NOMO-1 treated with dmso at 0.1 percent for 144 hours (cell line): Measurements from ENCODE around the gene ELAVL2.
"Not testable (repeated sequence)": the region's sequence is repeated elsewhere in the genome, so short reads cannot be mapped to it uniquely, and the experiment has no call there.

ENCODE experiments used
- DNase-seq: peaks from one replicate; lab custom pipeline; 2025; ENCODE audit not compliant: unreplicated experiment; lab: John Stamatoyannopoulos, UW

The ELAVL2 gene

DNA sequence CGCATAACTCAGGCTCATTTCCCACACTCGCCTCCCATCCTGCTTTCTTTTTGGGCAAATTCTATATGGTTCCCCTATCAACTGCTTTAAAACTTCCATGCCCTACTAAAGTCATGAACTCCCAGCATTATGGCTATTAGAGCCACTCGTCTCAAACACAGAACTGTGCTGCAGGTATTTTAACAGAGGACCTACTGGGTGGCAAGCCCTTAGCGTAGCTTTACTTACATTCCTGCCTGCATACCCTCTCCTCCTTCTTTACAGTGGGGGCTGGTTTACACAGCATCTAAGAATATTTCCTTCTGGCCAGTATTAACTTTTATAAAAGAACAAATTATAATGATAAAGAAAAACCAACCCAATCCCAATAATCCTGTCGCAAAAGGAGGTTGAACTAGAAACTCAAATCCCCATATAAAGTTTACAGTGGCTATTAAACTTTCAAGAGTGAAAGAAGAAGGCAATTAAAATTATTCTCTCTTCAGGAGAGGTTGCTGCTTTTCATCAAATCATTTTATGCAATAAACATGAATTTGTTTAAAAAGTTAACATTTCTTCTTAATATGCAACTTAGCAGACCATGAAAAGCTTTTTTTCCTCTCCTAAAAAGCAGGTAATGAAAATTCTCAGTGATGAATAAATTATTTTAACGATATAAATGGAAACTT lies 100.6 kb downstream of the ELAVL2 start:
- no peak for DNase-seq

DNA sequence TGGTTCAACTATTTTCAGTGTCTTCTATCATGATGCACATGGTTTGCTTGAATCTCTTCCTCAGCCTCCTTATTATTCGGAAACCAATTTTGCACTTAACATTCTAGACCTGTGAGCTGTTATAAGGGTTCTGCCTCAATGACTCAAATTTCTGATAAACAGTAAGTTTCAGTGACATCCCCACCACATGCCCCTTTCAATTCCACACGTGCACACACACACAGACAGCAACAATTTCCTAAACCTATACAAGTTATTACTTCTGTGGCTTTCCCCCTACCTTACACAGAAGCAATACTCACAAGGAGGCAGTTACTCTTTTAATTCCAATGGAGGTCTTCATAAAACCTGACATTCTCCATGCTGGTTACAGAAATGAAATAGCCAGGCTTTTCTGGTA lies 102.4 kb downstream of the ELAVL2 start:
- no peak for DNase-seq

DNA sequence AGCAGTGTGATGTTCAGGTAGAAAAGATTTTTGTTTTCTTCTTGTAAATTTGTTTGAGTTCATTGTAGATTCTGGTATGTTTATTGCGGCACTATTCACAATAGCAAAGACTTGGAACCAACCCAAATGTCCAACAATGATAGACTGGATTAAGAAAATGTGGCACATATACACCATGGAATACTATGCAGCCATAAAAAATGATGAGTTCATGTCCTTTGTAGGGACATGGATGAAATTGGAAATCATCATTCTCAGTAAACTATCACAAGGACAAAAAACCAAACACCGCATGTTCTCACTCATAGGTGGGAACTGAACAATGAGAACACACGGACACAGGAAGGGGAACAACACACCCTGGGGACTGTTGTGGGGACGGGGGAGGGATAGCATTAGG lies 103.0 kb downstream of the ELAVL2 start:
- DNase-seq, result not testable (repeated sequence)

DNA sequence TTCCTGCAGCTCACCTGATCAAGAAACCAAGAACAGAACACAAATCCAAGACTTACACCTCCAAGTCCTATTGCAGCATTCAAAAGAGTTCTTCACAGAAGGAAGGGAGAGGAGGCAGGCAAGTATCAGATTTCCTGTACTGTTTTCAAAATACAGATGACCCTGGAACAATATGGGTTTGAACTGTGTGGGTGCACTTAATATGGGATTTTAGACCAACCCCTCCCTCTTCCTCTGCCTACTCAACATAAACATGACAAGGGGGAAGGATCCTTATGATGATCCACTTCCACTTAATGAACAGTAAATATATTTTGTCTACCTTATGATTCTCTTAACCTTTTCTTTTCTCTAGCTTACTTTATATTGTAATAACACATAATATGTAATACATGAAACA lies 104.6 kb downstream of the ELAVL2 start:
- DNase-seq, result no peak

DNA sequence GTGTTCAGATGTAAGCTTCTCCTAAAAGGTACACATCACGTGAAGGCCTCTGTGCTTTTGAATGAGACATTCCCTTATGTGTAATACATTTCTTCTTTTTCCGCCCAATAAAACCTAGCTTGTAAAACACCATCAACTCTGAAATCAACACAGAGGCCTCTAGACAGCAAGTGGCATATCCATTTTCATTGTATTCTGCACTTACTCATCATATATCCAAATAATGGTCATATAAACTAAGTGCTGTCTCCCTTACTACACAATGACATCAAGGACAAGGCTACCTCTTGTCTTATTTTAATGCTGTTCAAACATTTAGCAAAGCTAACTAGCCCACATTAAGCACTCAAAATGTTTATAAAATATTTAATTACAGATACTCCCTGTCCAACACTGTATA lies 108.5 kb downstream of the ELAVL2 start:
- no peak for DNase-seq

DNA sequence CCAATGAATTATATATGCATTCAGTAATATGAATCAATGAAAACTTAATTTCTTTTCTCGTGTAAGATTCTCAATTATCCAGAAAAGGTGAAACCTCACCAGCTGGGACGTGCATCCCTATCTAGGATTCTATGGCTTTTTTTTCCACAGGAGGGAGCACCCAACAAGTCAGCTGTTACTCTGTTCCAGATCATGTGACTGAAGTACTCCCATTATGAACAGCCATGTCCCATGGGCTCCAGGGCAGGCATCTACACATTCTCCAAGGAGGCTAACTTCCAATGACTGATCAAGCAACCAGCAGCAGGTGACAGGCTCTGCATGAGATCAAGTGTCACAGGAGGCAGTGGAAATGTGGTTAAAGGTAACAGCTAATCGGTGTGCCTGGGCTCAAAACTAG lies 118.8 kb downstream of the ELAVL2 start:
- DNase-seq, result no peak

DNA sequence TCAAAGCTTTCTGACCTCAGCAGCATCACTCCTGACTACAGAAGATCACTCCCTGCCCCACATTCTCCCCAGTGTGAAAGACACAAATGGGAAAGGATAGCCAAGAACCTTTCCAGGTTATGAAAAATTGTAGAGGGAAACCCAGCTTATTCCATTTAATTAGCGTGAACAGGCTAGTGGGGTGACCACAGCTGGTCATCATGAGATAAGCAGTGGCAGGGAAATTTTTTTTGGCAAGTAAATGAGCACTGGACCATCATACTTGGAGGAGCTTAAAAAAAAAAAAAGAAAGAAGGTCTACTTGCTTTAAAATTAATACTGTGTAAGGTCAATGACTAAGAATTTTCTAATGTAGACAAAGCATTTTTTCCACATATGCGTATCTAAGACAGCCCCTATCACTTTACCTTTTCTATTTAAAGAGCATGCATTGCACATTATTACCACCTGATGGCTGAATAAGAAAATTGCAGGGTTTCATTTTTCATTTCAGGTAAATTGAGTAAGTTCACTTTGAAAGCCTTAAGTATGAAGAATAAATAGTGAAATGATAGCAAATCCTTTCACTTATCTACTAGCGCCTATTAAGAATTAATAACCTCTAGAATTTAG lies 123.6 kb downstream of the ELAVL2 start:
- no peak for DNase-seq

DNA sequence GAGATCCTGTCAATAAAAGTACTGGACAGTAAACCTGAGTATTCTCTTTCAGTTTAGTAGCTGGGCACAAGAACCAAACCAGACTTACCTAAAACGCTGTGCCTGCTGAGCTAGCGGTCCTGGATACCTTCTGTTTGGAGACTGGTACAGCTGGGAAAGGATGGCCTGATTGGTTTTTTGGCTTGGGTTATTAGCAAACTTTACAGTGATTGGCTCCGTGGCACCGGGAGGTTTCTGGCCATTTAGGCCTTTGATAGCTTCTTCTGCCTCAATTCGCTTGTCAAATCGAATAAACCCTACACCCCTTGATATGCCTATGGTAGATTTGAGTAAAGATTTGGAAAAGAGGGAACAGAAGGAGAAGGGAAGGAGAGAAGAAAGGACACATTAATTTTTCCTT lies 124.7 kb downstream of the ELAVL2 start:
- no peak for DNase-seq

DNA sequence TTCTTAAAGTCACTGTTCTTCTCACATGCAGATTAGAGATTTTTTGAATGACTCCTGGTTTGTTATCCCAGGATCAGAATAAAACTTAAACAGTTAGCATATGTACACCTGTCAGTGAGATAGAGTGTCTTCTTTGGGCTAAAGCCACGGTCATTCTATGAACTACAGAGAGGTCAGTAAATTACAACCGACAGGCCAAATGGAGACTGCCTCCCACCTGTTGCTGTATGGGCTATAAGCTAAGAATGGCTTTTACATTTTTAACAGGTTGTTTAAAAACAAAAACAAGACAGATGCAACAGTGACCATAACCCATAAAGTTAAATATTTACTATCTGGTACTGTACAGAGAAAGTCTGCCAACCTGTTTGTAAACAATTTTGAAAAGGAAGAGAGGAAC lies 125.7 kb downstream of the ELAVL2 start:
- DNase-seq, result no peak

DNA sequence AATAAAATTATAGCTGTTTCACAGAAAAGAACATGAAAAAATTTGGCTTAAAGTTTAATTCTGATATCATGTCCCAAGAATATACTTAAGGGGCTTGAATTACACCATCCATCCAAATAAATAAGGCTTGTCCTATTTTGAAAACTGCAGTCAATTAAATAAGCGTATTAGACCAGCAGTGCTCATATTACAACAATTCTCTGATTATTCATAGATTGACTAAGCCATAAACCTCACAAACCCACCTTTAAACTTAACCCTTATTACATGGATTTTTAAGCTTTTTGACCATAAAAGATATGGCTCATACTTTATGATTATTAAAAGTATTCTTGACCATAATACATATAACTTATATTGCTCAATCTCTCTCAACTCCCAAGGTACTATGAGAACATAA lies 127.9 kb downstream of the ELAVL2 start:
- no peak for DNase-seq

DNA sequence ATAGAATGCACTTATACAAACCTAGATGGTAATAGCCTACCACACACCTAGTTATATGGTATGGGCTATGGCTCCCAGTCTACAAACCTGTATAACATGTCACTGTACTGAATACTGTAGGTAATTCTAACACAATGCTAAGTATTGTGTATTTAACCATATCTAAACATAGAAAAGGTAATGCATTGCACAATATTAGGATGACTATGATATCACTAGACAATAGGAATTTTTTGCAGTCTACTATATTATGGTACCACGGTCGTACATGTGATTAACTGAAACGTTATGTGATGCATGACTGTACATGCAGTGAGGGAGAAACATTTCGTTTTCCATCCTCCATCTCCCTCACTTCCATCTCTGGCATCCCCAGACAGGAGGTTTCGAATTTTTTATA lies 130.5 kb downstream of the ELAVL2 start:
- DNase-seq, result no peak

DNA sequence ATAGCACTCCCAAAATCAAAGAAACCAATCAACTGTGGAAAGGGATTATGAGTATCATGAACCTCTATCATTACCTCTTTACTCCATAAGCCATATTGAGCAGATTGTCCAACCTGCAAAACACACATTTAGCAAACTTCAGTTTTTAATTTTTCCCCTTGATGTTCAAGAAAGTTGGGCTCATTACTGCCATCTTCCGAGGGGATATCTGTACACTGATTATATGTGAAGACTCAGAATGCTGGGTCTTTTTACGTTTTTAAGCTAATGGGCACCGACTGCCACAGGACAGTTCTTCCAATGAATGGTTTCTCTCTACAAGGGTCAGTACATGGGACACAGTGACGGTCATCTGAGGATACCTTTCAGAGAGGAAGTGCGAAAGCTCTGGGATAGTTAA lies 132.7 kb downstream of the ELAVL2 start:
- DNase-seq, result no peak

DNA sequence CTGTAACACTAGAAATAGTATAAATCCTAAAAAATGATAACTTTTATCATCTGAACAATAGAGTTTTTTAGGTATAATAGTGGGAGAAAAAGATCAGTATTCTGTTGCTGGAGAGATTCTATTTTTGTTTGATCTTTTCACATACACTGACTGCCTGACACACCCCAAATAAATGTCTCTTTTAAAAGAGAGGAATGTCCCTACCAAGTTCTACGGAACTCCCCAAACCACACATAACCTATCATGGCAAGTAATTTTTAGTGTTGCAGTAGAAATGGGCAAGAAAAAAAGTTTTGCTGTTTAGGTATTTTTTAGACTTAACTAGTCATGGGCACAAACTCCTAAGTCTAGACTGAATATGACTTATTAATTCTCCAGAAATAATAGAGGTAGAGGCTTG lies 139.1 kb downstream of the ELAVL2 start:
- no peak for DNase-seq

DNA sequence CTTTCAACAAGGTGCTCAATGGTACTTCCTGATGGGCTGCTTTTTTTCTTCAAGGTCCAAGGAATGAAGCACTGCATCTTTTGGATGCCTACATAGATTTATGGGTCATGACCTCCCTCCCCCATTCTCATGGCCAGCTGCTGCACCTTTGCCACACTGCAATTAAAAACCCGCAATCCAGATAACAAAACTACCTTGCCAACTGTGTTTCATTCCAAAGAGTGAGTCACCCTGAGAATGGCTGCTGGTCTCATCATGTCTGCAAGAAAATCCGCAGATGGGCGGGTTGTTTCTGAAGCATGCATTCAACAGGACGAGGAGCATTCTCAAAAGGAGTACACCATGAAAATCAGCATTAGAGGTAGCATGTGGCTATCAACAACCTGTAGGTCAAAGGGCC lies 139.8 kb downstream of the ELAVL2 start:
- DNase-seq, result no peak

DNA sequence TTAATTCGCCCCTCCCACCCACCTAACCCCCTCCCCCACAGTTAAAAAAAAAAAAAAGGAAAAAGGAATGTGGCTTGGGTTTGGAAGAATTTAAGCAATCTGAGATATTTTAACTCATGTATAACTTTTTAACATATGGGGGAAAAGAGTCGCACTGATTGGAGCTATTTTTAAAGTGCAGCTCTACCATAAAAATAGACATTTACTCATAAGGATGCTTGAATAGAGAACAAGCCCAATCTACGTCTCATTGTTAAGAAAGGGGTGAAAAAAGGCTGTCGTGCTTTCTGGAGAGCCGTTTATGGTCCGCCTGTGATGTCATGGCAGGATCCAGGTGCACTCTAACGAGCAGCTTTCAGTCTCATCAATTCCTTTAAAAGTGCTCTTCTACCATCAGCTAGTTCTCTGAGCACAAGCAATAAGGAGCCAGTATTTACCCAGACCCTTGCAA lies 142.4 kb downstream of the ELAVL2 start:
- DNase-seq, result no peak

DNA sequence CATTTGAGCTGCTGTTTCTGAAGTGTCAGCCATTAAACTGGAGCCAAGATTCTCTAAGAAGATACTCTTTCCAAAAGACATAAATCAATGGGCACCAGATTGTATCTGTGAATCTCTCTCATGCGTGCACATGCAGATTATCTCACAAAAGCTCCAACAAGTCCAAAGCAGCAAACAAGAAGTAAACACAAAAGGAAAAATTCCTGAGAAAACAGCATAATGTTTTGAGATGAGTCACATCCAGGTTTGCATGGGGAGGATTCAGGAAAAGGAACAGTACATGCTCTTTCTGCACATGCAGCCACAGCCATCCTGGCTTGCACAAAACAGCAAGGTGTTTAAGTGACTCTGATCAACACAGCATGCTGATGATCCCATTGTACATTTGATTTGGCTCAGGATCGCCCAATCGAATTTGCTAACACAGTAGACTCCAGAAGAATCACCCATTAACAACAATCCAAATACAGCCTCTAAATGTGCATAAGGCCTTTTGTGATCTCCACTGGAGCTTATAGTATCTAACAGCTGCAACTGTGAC lies 143.1 kb downstream of the ELAVL2 start:
- no peak for DNase-seq

DNA sequence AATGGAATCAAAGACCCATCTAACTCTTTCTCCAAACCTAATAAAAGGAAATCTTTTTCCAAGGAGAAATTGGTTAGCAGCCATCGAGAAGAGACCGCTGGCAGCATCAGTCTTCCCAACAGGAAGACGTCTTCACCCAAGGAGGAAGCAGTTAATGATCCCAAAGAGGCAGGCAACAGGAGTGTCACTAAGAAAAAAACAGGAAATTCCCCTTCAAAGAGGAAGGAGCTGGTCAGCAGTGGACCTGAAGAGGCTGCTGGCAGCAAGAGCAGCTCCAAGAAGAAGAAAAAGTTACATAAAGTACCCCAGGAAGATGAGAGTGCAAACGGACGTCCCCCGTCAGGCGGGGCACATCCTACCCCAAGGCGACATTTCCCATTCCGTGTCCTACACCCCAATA lies 143.7 kb downstream of the ELAVL2 start:
- DNase-seq, result no peak

DNA sequence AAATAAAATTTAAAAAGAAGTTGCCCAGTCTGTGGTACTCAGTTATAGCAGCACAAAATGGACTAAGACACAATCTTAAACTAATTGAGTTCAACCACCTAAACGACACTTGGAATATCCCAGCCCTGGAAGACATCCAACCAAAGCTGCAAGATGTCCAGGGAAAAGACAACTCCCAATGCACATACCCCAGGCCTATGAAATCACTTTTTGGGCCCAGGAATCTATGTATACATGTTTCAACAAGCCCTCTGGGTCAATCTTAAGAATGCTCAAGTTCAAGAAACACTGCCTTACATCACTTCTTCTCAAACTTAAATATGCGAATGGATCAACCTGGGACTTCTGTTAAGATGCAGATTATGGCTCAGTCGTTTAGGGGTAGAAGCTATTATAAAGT lies 148.6 kb downstream of the ELAVL2 start:
- DNase-seq, result no peak

DNA sequence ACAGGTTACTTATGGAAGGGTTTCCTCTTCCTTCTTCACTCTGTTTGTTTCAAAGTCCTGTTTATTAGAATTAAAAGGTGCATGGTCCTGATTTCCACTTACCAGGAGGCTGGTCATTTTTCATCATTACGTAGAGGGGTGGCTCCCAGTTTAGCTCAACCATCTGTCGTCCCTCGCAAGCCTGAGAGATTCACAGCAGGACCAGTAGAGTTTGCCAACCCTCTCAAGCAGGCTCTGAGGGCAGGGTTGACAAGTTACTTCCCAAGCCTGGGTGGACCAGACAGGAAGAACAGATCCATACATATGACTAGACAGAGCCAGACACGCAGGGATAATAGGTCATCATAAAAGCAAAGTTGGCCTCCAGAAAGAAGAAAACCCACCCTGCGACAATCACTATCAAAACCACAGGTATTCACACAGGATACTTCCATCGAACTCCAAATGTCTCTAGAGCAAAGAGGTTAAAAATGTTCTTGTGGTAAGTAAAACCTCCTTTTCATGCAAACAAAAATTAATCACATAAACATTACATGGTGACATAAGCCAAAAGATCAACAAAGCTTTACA lies 151.9 kb downstream of the ELAVL2 start:
- no peak for DNase-seq

DNA sequence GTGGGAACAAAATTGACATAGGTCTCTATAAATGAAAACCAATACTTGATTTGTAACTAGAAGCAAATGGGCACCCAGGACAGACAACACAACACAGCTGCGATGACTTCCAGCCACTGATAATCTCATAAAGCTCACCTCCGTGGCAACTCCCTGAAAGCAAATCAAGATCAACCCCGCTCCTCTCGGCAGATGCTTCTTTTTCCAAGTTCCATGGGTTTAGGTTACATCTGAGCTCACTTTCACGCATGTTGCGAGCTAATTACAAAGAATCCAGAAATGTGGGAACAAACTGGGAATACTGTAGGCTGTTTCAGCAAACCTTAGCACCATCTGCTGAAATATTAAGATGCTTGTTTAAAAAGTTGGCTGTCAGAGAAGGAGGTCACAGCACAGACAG lies 153.9 kb downstream of the ELAVL2 start:
- DNase-seq, result no peak

DNA sequence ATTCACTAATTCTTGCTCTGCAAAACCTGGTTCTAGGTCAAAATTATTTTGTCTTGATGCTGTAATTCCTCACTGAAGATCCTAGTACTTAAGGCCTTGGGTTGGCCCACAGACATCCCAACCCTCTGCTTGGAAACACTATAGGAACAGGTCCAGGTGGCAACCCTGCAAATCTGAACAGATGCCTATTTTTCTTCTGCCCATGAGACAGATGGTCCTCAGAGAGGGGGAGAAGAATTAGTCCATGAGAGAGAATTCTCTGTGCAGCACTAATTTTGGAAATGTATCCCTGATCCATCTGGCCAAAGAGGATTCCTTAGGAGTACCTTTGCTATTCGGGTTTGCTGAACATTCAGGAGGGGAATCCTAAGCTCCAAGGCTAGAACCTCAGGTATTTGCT lies 156.3 kb downstream of the ELAVL2 start:
- no peak for DNase-seq

DNA sequence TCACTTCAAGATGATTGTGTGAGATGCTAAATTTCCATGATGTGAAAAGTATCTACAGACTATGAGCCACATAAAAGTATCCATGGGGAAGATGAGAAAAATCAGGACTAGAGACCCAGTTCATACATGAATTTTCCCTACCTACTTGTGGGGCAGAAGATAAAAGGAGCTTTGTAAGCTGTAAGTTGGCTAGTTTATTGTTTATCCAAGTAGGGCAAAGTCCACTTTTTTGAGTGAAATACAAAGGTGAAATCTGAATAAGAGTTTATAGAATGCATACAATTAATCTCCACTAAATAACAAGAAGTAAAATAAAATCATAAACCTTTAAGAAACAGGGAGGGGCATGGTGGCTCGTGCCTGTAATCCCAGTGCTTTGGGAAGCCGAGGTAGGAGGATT lies 160.4 kb downstream of the ELAVL2 start:
- no peak for DNase-seq

DNA sequence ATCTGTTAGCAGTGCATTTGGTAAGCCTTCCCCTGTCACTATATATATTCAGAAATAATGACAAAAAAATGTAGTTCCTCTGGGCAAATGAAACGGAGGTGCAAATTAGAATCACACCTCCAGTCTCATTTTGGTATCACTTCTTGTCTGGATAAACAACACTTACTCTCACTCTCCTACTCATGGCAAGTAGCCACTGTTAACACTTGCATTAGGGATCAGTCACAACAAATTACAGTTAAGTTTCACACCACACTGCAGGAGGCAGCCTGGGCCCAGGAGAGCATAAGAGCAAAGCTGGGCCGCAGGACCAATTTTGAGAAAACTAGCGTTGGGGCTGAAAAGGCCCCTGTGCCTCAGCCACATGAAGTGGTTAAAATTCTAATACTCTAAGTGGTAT lies 161.0 kb downstream of the ELAVL2 start:
- DNase-seq, result no peak
